ENCODE results near the gene PIP5KL1.

The PIP5KL1 gene

GRCh38 chr9:127968700-127969383, 38.3 kb upstream of the PIP5KL1 start:
- peak; percentile 96 for DNase-seq (ENCODE audit: low read depth)

DNA sequence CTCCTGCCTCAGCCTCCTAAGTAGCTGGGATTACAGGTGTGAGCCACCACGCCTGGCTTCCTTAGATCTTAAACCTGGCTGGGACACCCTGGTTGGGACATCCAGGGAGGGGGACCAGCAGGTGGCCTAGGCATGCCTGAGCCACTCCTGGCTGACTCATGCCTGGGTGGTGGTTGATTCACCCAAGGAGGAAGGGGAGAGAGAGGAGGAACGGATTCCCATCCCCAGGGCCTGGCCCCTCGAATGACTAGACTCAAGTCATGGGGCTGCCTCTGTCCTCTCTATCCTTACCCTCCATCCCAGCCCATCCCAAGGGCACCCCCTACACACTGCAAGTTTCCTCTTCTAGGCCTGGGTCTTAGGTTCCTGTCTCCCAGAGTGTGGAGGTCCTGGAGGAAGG, 37.5 kb upstream of the PIP5KL1 start:
- no peak for DNase-seq (ENCODE audit: low read depth)

DNA sequence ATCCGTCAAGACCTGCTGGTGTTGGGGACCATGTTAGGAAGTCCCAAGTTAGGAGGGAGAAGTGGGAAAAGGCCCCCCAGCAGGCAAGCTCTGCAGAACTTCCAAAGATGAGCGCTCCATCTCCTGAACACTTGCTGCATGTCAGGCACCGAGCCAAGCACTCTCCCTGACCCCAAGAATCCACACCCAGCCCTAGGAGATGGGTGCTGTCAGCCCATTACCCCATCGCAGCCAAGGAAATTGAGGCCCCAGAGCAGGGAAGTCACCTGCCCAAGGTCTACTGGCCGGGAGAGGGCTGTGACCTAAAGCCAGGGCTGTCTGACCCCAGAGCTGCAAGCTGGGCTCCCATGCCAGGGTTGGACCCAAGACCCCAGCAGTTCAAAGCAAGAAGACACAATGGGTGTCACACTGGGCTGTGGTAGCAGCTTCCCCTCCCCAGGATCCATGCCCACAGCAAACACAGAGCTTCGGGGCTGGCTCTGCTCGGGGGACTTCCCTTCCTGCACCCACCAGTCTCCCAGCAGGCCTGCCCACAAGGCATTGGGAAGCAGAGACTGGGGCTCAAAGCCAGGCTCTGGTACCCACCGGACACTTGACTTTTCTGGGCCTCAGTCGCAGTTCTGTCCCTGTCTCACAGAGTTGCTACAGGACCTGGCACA, 36.7 kb upstream of the PIP5KL1 start:
- DNase-seq (ENCODE audit: low read depth), result no peak

DNA sequence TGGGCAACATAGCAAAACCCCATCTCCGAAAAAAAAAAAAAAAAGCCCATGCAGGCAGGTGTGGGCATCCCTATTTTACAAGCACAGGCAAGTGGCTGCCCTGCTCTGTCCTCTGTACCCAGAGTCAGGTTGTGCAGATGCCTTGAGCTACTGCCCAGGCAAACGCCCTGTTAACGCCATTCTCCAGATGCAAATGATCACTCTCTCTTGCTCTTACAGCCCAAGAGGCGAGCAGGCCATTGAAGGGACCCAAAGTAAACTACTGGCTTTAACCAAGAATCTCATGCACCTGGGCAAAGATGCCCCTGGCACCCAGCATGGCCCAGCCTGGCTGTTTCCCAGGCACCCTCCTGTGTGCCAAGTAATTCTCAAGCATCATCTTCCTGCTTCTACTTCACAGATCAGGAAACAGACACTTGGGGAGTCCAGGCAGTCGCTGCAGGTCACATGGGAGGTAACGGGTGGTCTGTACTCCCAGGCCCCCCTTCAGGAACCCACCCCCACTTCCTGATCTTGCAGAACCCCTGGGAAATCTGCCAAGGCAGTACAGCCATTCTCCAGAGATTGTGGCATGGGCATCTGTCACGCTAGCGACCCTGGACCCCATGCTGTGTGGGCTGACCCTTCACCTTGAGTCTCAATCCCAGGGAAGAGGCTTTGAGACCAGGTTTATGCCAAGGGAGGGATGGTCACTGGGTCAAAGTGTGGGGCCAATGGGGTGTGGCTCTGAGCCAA, 36.0 kb upstream of the PIP5KL1 start:
- no peak for DNase-seq (ENCODE audit: low read depth)

GRCh38 chr9:127965953-127966352, 35.4 kb upstream of the PIP5KL1 start:
- no peak for DNase-seq (ENCODE audit: low read depth)

DNA sequence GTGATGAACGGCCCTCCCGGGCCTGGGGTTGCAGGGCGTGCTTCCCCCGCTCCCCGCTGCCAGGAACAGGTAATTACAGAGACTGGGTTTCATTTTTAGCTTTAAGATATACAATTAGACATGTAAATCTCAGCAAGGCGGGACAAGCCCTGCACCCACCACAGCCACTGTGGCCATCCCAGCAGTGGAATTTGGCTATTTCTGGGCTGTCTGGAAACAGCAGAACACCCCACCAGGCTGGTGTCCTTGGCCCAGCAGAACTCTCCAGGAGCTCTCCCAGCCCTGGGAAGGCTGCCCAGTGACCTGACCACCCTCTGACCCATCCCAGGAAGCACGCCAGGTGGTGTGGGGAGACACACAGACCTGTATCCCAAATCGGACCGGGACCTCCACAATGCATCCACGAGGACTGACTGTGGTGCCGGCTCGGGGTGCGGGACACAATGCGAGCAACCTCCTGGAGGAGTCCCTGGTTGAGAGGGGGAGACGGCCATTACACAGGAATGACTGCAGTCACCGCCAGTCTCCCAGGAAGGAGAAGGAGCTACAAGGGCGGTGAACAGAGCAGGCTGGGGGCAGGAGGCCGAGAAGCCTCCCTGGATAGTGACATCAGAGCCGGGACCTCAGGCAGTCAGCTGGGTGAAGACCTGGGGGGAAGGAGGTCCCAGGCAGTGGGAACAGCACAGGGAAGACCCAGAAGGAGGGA, 32.9 kb upstream of the PIP5KL1 start:
- no peak for DNase-seq (ENCODE audit: low read depth)

GRCh38 chr9:127963041-127963358, 32.4 kb upstream of the PIP5KL1 start:
- DNase-seq (ENCODE audit: low read depth), result no peak

DNA sequence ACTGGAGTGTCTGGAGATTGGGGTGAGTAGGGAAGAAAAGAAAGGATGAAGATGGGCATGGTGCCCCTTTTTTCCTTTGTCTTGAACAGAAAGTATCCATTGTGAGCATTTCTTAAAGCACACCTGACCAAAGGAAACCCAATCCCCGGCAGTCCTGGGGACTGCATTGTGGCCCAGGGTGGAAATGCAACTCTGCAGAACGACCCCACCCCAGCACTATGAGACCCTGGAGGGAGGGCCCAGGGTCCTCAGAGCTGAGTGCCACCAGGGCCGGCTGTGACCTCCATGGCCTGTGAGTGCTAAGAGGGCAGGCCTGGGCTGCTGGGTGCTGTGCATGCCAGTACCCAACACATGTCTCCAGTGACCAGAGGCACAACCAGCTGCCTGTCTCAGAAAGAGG, 31.7 kb upstream of the PIP5KL1 start:
- DNase-seq (ENCODE audit: low read depth), result no peak

DNA sequence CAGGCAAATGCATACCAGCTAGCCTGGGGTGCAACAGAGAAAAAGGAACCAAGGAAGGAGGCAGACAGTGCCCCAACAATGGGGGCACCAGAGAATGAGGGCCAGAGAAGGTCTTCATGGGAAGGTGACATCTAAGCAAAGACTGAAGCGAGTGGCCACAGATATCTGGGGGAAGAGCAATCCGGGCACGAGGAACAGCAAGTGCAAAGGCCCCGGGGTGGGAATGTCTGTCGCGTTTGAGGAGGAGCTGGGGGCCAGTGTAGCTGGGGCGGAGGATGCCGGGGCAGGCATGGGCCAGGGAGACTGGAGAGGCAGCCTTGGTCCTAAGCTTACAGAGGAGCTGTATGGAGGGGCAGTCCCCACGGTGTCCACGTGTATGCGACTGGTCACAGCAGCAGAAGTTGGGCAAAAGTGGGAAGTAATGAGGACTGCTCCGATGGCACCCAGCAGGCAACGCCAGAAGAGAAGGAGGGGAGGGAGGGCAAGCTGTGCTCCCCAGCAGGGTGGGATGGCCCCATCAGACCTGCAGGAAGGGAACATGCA, 31.1 kb upstream of the PIP5KL1 start:
- DNase-seq (ENCODE audit: low read depth), result no peak

DNA sequence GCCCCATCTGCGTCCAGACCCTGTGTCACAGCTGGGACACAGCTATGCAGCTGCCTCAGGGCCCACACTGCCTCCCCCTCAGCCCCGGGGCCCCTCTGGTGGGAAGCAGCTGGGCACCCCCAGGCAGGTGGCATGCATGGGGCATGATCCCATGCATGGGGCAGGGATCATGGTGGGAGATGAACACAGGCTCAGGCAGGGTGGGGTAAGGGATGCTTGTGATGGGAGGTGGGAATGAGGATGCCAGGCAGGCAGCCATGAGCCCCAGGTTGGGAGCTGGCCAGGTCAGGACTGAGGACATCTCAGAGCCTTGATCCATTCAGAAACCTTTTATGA, 30.5 kb upstream of the PIP5KL1 start:
- DNase-seq (ENCODE audit: low read depth), result no peak

DNA sequence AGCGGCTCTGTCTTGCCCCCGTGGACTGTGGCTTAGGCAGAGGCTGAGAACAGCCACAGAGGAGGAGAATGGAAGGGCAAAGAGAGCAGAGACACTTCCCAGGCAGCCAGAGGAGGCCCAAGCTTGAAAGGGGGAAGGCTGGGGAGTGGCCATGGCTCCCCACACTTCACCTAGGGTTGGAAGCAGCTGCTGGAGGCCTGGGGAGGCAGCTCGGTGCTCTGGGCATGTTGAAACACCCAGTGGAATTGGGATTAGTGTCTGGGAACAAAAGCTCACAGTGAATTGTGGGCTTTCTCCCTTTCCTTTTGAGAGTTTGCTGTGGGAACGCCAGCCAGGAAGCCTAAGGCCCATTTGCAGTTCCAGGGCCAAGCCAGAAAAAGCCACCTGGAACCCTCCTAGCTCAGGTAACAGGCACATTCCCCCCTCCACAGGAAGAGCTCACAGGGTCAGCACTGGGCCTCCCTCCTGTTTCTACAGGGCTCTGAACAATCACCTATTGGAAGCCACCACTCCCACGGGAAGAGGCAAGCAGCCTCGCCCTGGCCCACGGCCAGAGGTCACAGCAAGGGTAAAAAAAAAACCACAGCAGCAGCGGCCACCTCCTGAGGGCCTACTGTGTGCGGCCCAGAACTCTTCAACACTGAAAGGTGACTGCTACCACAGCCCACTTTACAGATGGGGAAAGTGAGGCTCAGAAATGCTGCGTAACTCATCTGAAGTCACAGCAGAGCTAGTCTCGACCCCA, 30.0 kb upstream of the PIP5KL1 start:
- peak; percentile 56 for DNase-seq (ENCODE audit: low read depth)

- no peak for DNase-seq (ENCODE audit: low read depth)
Measured at GRCh38 chr9:127959841-127960409, 29.3 kb upstream of the PIP5KL1 start.

DNA sequence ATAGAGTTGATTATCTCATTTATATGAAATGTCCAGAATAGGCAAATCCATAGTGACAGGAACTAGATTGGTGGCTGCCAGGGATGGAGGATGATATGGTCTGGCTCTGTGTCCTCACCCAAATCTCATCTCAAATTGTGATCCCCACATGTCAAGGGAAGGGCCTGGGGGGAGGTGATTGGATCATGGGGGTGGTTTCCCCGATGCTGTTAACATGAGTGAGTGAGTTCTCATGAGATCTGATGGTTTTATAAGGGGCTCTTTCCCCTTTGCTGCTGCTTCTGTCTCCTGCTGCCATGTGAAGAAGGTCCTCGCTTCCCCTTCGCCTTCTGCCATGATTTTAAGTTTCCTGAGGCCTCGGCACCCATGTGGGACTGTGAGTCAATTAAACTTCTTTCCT, 28.8 kb upstream of the PIP5KL1 start:
- no peak for DNase-seq (ENCODE audit: low read depth)

DNA sequence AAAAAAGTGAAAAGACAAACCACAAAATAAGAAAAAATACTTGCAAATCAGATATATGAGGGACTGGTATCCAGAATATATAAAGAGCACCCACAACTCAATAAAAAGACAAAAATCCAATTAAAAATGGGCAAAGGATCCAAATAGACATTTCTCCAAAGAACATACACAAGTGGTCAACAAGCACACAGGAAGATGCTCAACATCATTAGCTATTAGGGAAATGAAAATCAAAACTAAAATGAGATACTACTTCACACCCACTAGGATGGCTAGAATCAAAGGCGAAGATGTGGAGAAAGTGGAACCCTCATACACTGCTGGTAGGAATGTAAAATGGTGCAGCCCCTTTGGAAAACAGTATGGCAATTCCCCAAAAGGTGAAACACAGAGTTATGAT, 28.2 kb upstream of the PIP5KL1 start:
- no peak for DNase-seq (ENCODE audit: low read depth)

DNA sequence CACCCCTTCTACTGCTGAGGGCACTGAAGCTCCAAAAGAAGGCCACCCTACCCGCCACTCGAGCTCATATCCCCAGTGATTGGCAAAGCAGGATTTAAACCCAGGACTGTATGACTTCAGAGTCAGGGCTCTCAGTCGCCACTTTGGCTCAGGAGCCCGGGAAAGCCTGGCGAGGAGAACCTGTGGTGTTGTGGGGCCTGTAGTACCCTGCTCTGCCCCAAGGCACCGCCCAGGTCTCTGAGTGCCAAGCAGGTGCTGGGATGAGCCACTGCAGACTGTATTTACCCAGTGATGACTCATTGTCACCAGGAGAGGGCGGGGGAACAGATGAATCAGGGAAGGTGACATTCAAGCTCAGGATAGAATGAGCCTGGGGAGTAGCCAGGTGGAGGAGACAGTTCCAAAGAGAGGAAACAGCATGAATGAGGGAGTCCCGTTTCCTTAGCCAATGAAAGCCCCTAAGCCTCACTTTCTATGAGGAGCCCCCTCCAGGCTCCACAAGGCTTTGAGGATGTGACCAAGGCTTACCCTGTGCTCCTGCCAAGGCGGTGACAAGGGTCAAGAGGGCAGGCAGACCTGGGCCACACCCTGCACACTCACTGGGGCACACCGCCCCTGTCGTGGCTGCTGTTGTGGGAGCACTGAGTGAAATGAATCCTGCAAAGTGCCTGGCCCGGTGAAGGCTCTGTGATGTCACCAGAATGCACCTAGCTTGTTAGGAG, 24.9 kb upstream of the PIP5KL1 start:
- no peak for DNase-seq (ENCODE audit: low read depth)

GRCh38 chr9:127954831-127955293, 24.3 kb upstream of the PIP5KL1 start:
- DNase-seq (ENCODE audit: low read depth), result no peak

GRCh38 chr9:127953768-127954505, 23.4 kb upstream of the PIP5KL1 start:
- no peak for DNase-seq (ENCODE audit: low read depth)

DNA sequence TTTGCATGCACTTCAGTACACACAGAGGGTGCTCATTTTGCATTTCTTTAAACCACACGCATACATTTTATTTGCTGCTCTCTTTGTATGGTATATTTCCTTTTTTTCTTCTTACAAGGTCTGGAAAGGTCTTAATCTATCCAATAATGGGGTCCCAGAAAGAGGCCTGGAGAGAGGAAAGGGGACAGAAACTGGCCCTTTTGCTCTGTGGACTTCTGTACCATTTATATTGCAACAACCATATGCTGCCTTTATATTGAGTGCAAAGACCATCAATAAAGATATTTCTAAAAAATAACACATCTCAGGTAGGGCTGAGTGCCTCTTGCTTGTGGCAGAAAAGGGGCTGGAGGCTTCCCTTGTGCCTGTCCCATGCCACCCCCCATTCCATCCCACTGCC, 22.6 kb upstream of the PIP5KL1 start:
- DNase-seq (ENCODE audit: low read depth), result no peak

DNA sequence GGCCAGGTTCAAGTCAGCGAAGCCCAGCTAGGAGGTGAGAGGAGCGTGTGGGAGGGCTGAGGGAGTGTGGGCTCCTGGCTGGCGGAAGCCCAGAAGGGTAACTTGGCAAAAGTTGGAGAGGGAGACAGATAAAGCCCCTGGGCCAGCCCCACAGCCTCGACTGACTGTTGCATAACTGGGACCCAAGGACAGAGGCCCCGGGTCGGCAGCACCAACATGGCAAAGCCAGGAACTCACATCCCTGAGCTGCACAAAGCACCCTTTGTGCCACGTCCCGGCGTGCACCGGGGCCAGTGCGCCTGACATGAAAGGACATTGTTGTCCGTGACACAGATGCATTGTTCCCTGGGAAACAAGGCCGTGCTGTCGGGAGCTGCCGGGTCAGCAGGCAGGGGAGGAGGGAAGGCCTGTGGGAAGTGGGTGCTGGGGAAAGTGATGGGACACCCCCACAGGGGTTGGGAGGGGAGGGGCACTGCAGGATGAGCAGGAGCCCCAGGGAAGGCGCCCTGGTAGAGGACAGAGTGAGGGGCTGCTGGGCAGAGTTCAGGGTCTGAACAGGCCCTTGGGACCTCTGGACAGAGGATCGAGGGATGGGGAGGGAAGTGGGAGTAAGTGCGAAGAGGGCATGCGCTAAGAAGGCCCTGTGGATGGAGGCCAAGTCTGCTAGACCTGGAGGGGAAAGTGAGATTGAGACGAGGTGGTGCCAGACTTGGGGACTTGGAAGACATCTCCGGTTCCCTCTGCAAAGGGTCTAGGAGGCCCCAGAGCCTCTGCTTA, 20.1 kb upstream of the PIP5KL1 start:
- no peak for DNase-seq (ENCODE audit: low read depth)

Data from amniotic epithelial cell (primary cell).